Thyroid gland (tissue), 4 donors: ENCODE measurements around the gene TOGARAM2.

ENCODE experiments used
- POLR2A ChIP-seq, 2 donors: fragments of 450-650 bp; IDR thresholded peaks; one replicate each; pipeline ENCODE4 v1.6.1; 2017; ENCODE audit warnings: antibody characterized with exemption in 2 of 2, mild to moderate bottlenecking in 2 of 2, moderate library complexity in 1 of 2
- TF ChIP-seq, protein P1 (sequence below), 6 experiments: fragments of 200-600 bp in 3 of 6; fragments of 450-650 bp in 3 of 6; sonication (generic) in 3 of 6; IDR thresholded peaks; one replicate each; pipeline ENCODE4 v1.5.1; 2016 to 2019; ENCODE audit warnings: antibody characterized with exemption in 6 of 6, mild to moderate bottlenecking in 2 of 6, inconsistent platforms in 1 of 6, moderate library complexity in 1 of 6

DNA sequence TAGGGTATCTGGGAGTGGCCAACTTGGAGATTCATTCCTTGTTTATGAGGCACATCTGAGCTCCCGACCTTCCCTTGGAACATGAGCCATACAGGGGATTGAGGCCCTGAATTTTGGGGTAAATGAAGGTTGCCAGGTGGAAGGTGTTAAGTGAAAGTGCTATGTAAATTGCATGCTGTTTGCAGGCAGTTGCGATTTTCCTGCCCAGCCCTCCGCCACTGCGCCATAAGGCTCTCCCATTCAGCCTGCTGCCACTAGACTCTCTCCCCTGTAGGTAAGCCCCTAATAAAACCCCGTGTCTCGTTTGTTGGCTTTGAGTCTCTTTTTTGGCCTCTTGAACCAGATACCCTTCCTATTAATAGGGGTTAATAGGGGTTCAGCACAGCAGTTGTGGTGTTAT is 59.5 kb downstream of the TOGARAM2 start:
- no peak for TF ChIP-seq POLR2A (IDR thresholded peaks at IDR 0.05)
- TF ChIP-seq, protein P1, sequence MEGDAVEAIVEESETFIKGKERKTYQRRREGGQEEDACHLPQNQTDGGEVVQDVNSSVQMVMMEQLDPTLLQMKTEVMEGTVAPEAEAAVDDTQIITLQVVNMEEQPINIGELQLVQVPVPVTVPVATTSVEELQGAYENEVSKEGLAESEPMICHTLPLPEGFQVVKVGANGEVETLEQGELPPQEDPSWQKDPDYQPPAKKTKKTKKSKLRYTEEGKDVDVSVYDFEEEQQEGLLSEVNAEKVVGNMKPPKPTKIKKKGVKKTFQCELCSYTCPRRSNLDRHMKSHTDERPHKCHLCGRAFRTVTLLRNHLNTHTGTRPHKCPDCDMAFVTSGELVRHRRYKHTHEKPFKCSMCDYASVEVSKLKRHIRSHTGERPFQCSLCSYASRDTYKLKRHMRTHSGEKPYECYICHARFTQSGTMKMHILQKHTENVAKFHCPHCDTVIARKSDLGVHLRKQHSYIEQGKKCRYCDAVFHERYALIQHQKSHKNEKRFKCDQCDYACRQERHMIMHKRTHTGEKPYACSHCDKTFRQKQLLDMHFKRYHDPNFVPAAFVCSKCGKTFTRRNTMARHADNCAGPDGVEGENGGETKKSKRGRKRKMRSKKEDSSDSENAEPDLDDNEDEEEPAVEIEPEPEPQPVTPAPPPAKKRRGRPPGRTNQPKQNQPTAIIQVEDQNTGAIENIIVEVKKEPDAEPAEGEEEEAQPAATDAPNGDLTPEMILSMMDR (IDR thresholded peaks at IDR 0.05) = no peak
